Neural progenitor cell (in vitro differentiated cells): Measurements from ENCODE around the gene COPA. TPM values are rescaled to one million over a fixed set of nuclear protein-coding genes. Genes with fewer than 3 reads are reported as not detected.

ENCODE experiments used
- DNase-seq: peaks from one replicate; pipeline ENCODE4 v3.0.0-alpha.2; 2016; ENCODE audit warnings: low spot score
- H2AFZ ChIP-seq: fragments of 200-600 bp; sonication (generic); replicated peaks from 2 replicates; pipeline ENCODE4 v1.6.1; 2016; ENCODE audit warnings: antibody characterized with exemption
- H3F3A ChIP-seq: fragments of 200-600 bp; sonication (generic); 2 replicates; pipeline ENCODE4 v1.6.1; 2016; ENCODE audit warnings: antibody characterized with exemption, low read depth
- H3K27ac ChIP-seq: fragments of 200-600 bp; sonication (generic); 2 replicates; pipeline ENCODE4 v1.5.1; 2016; ENCODE audit warnings: mild to moderate bottlenecking
- H3K27me3 ChIP-seq: fragments of 200-600 bp; sonication (generic); 2 replicates; pipeline ENCODE4 v1.6.1; 2016; ENCODE audit warnings: mild to moderate bottlenecking, moderate library complexity
- H3K36me3 ChIP-seq: fragments of 200-600 bp; sonication (generic); 2 replicates; pipeline ENCODE4 v1.5.1; 2016
- H3K4me1 ChIP-seq: fragments of 200-600 bp; sonication (generic); 2 replicates; pipeline ENCODE4 v1.6.1; 2016; ENCODE audit warnings: mixed run types
- H3K4me2 ChIP-seq: fragments of 200-600 bp; sonication (generic); 2 replicates; pipeline ENCODE4 v1.6.1; 2016
- H3K4me3 ChIP-seq: fragments of 200-600 bp; sonication (generic); 2 replicates; pipeline ENCODE4 v1.5.1; 2016
- H3K79me2 ChIP-seq: fragments of 200-600 bp; sonication (generic); 2 replicates; pipeline ENCODE4 v1.6.1; 2016; ENCODE audit warnings: low read depth
- H3K9ac ChIP-seq: fragments of 200-600 bp; sonication (generic); 2 replicates; pipeline ENCODE4 v1.6.1; 2016
- H3K9me3 ChIP-seq: fragments of 200-600 bp; sonication (generic); 2 replicates; pipeline ENCODE4 v1.5.1; 2016; ENCODE audit warnings: low read depth
- H4K20me1 ChIP-seq: fragments of 200-600 bp; sonication (generic); 2 replicates; pipeline ENCODE4 v1.6.1; 2016; ENCODE audit warnings: low read depth
- H3K27ac Mint-ChIP-seq: 3 replicates; pipeline ENCODE4 v1.8.0; 2021; ENCODE audit warnings: mixed read lengths
- H3K27me3 Mint-ChIP-seq: 2 replicates; pipeline ENCODE4 v1.8.0; 2022; ENCODE audit warnings: low read depth, mild to moderate bottlenecking, inconsistent platforms, moderate library complexity, mixed read lengths; ENCODE audit not compliant: insufficient read depth
- H3K36me3 Mint-ChIP-seq: 3 replicates; pipeline ENCODE4 v1.8.0; 2021; ENCODE audit warnings: mixed read lengths
- H3K4me1 Mint-ChIP-seq: 3 replicates; pipeline ENCODE4 v1.8.0; 2021; ENCODE audit warnings: mixed read lengths
- H3K4me3 Mint-ChIP-seq: 3 replicates; pipeline ENCODE4 v1.8.0; 2021; ENCODE audit warnings: mild to moderate bottlenecking, moderate library complexity, mixed read lengths
- H3K9me3 Mint-ChIP-seq: 3 replicates; pipeline ENCODE4 v1.8.0; 2020; ENCODE audit warnings: mixed read lengths
- EZH2 ChIP-seq: fragments of 200-600 bp; sonication (generic); IDR thresholded peaks from 2 replicates; pipeline ENCODE4 v1.6.1; 2017; ENCODE audit warnings: antibody characterized with exemption, mild to moderate bottlenecking, moderate library complexity
- EZH2phosphoT487 ChIP-seq: fragments of 200-600 bp; sonication (generic); IDR thresholded peaks from 2 replicates; pipeline ENCODE4 v1.6.1; 2017; ENCODE audit warnings: antibody characterized with exemption
- total RNA-seq: library from RNA; depleted of rRNA; stranded (reverse); fragments of >200 nt; gene quantifications from 2 replicates; pipeline ENCODE4 v1.2.3, GENCODE V29; 2015; ENCODE audit warnings: low replicate concordance
- TF ChIP-seq, protein P1 (sequence below): fragments of 200-600 bp; sonication (generic); IDR thresholded peaks from 2 replicates; pipeline ENCODE4 v1.5.1; 2017; ENCODE audit warnings: antibody characterized with exemption, mild to moderate bottlenecking

The COPA gene
- total RNA-seq, 1 donor from 2014 or later = 82.6 TPM

DNA sequence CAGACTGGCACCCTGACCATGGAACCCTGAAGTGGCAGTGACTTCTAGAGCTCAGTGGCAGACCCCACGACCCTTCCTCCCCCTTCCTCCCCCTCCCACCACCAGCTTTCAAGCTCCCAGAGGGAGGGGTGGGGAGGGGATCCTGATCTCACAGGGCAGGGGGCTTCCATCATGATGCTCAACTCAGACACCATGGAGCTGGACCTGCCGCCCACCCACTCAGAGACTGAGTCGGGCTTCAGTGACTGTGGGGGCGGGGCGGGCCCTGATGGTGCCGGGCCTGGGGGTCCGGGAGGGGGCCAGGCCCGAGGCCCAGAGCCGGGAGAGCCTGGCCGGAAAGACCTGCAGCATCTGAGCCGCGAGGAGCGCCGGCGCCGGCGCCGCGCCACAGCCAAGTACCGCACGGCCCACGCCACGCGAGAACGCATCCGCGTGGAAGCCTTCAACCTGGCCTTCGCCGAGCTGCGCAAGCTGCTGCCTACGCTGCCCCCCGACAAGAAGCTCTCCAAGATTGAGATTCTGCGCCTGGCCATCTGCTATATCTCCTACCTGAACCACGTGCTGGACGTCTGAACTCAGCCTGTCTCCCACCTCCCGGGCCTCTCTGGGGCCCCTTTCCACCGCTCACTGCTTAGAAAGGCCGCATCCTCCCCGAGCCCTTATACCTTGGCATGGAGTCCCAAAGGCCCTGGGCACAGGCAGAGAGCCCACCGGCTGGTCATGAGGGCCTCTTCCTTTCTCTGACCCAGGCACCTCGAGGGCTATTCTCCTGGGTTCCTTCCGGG lies 27.7 kb upstream of the COPA start:
- no peak overlapping the region for H2AFZ ChIP-seq
- no peaks in the 10 kb centered on the region for H3K79me2 ChIP-seq
- DNase-seq = no peak
- H3K4me1 ChIP-seq = peaks cover 23% of the 10 kb centered on the region
- H3K4me3 ChIP-seq = no peak overlapping the region
- no peak overlapping the region for H3K9ac ChIP-seq
- no peaks in the 10 kb centered on the region for H3K9me3 ChIP-seq
- no peaks in the 10 kb centered on the region for H4K20me1 ChIP-seq
- TF ChIP-seq EZH2phosphoT487 (no peak), EZH2 (no peak)
- TF ChIP-seq, protein P1, sequence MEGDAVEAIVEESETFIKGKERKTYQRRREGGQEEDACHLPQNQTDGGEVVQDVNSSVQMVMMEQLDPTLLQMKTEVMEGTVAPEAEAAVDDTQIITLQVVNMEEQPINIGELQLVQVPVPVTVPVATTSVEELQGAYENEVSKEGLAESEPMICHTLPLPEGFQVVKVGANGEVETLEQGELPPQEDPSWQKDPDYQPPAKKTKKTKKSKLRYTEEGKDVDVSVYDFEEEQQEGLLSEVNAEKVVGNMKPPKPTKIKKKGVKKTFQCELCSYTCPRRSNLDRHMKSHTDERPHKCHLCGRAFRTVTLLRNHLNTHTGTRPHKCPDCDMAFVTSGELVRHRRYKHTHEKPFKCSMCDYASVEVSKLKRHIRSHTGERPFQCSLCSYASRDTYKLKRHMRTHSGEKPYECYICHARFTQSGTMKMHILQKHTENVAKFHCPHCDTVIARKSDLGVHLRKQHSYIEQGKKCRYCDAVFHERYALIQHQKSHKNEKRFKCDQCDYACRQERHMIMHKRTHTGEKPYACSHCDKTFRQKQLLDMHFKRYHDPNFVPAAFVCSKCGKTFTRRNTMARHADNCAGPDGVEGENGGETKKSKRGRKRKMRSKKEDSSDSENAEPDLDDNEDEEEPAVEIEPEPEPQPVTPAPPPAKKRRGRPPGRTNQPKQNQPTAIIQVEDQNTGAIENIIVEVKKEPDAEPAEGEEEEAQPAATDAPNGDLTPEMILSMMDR = no peak
- no peaks in the 10 kb centered on the region for H3K36me3 ChIP-seq
- Mint-ChIP-seq H3K9me3 (no peaks in the 10 kb centered on the region), H3K27ac (peak overlapping the region; percentile 52), H3K4me3 (no peak overlapping the region), H3K36me3 (no peaks in the 10 kb centered on the region), H3K27me3 (peaks cover 7% of the 10 kb centered on the region), H3K4me1 (peaks cover 40% of the 10 kb centered on the region)
- H3K27me3 ChIP-seq = no peaks in the 10 kb centered on the region
- no peak overlapping the region for H3K27ac ChIP-seq
- peaks cover 23% of the 10 kb centered on the region for H3F3A ChIP-seq
- H3K4me2 ChIP-seq = no peak overlapping the region

- Mint-ChIP-seq H3K4me1 (peaks cover 33% of the 10 kb centered on the region), H3K27ac (no peak overlapping the region)
- no peak overlapping the region for H3K4me3 ChIP-seq
Measured at GRCh38 chr1:160369087-160369486, 26.0 kb upstream of the COPA start.

DNA sequence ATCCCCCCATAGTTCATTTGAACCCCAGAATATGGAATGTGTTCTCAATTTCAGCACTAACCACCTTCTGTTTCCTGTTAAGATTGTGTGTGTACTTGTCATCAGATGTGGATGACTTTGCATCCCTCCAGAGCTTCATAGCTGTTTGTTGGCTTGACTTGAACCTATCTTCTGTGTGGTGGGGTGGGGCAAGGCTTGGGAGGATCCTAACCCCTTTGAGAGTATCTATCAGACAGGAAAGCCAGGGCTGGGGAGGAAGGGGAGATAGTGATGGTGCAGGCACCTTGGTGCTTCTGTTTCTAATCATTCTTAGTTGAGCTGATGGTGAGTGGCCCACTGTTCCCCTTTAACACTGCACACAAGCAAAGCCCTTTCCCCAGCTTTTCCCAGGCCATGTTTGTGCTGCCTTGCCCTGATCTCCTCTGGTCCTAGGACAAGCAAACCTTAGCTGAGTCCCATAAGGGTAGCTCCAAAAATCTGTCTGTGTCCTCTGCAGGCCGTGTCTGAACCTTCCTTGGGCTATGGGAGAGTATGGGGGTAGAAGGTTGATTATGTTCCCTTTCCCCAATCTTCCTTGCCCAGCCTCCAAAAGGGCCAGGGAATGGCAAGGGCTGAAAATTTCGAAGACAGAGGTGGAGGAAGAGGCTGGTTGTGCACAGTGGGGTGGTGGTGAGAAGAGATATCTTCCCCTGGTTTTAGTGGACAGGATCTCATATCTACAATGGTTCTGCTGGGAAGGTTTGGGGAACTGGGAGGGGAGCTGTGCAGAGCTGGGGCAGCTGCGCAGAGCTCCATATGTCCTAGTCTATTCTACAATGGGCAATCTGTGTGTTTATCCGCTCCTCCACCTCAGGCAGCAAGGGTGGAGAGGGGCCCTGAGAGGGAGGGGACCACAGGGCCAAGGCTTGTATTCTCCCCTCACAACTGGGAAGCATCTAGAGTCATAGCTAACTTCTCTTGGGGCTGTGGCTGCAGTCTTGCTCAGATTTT lies 25.2 kb upstream of the COPA start:
- no peaks in the 10 kb centered on the region for H4K20me1 ChIP-seq
- no peaks in the 10 kb centered on the region for H3K36me3 Mint-ChIP-seq
- peaks cover 5% of the 10 kb centered on the region for H3K27me3 Mint-ChIP-seq
- peaks cover 10% of the 10 kb centered on the region for H3K4me1 ChIP-seq
- peaks cover 3% of the 10 kb centered on the region for H3F3A ChIP-seq
- DNase-seq = no peak
- H3K27ac ChIP-seq = no peak overlapping the region
- H3K4me3 Mint-ChIP-seq = peak overlapping the region; percentile 72
- H3K4me1 Mint-ChIP-seq = peaks cover 34% of the 10 kb centered on the region
- no peak overlapping the region for H3K9ac ChIP-seq
- no peaks in the 10 kb centered on the region for H3K9me3 Mint-ChIP-seq
- no peak for TF ChIP-seq EZH2phosphoT487
- TF ChIP-seq, protein P1 = no peak
- TF ChIP-seq EZH2 = no peak
- H3K27ac Mint-ChIP-seq = peak overlapping the region; percentile 54
- no peak overlapping the region for H3K4me3 ChIP-seq
- H3K36me3 ChIP-seq = no peaks in the 10 kb centered on the region
- H3K79me2 ChIP-seq = no peaks in the 10 kb centered on the region
- no peak overlapping the region for H3K4me2 ChIP-seq
- no peaks in the 10 kb centered on the region for H3K27me3 ChIP-seq
- H3K9me3 ChIP-seq = no peaks in the 10 kb centered on the region
- no peak overlapping the region for H2AFZ ChIP-seq

More at GRCh38 chr1:160369087-160369486, 26.0 kb upstream of the COPA start:
- Histone ChIP-seq H2AFZ (no peak overlapping the region), H3K4me2 (no peak overlapping the region), H3K9ac (no peak overlapping the region), H3F3A (peaks cover 6% of the 10 kb centered on the region), H3K27ac (no peak overlapping the region), H3K36me3 (no peaks in the 10 kb centered on the region), H3K9me3 (no peaks in the 10 kb centered on the region), H3K27me3 (no peaks in the 10 kb centered on the region), H4K20me1 (no peaks in the 10 kb centered on the region), H3K79me2 (no peaks in the 10 kb centered on the region), H3K4me1 (peaks cover 7% of the 10 kb centered on the region)
- no peak for DNase-seq
- TF ChIP-seq, protein P1 = no peak
- TF ChIP-seq EZH2phosphoT487 (no peak), EZH2 (no peak)
- Mint-ChIP-seq H3K9me3 (no peaks in the 10 kb centered on the region), H3K27me3 (peaks cover 5% of the 10 kb centered on the region), H3K36me3 (no peaks in the 10 kb centered on the region), H3K4me3 (peak overlapping the region; percentile 72)
